ENCODE results near the gene TGFA. TPM values are rescaled to one million over a fixed set of nuclear protein-coding genes. Genes with fewer than 3 reads are reported as not detected.

TGFA gene
- total RNA-seq, 1 experiment from 2014 or later: 2.5 TPM

- TF ChIP-seq ELF4 (CRISPR knock-in tag; IDR thresholded peaks at IDR 0.05; ENCODE audit: low read depth) (no peak), RELA (CRISPR knock-in tag; IDR thresholded peaks at IDR 0.05; ENCODE audit: borderline replicate concordance) (no peak)
Observed at GRCh38 chr2:70515938-70516337, 37.7 kb downstream of the TGFA start (continued).

- Mint-ChIP-seq H3K9me3 (no peaks in the 10 kb centered on the region), H3K36me3 (no peaks in the 10 kb centered on the region), H3K4me1 (peaks cover 5% of the 10 kb centered on the region), H3K4me3 (no peak overlapping the region), H3K27ac (no peak overlapping the region), H3K27me3 (ENCODE audit: low read depth) (peaks cover 2% of the 10 kb centered on the region; the same call in 1 of the 2 replicates)
- TF ChIP-seq SMAD3 (CRISPR knock-in tag; IDR thresholded peaks at IDR 0.05; ENCODE audit: borderline replicate concordance): no peak
- no peak for TF ChIP-seq NFATC4 (CRISPR knock-in tag; IDR thresholded peaks at IDR 0.05)
- no peak for TF ChIP-seq ZNF138 (CRISPR knock-in tag; conservative IDR thresholded peaks at IDR 0.05)
- TF ChIP-seq ZNF317 (CRISPR knock-in tag; IDR thresholded peaks at IDR 0.05; ENCODE audit: borderline replicate concordance, low read depth): no peak
- no peak for TF ChIP-seq ZNF423 (CRISPR knock-in tag; IDR thresholded peaks at IDR 0.05)
- TF ChIP-seq, protein P1, sequence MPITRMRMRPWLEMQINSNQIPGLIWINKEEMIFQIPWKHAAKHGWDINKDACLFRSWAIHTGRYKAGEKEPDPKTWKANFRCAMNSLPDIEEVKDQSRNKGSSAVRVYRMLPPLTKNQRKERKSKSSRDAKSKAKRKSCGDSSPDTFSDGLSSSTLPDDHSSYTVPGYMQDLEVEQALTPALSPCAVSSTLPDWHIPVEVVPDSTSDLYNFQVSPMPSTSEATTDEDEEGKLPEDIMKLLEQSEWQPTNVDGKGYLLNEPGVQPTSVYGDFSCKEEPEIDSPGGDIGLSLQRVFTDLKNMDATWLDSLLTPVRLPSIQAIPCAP (CRISPR knock-in tag; IDR thresholded peaks at IDR 0.05): no peak
- TF ChIP-seq, protein P2, sequence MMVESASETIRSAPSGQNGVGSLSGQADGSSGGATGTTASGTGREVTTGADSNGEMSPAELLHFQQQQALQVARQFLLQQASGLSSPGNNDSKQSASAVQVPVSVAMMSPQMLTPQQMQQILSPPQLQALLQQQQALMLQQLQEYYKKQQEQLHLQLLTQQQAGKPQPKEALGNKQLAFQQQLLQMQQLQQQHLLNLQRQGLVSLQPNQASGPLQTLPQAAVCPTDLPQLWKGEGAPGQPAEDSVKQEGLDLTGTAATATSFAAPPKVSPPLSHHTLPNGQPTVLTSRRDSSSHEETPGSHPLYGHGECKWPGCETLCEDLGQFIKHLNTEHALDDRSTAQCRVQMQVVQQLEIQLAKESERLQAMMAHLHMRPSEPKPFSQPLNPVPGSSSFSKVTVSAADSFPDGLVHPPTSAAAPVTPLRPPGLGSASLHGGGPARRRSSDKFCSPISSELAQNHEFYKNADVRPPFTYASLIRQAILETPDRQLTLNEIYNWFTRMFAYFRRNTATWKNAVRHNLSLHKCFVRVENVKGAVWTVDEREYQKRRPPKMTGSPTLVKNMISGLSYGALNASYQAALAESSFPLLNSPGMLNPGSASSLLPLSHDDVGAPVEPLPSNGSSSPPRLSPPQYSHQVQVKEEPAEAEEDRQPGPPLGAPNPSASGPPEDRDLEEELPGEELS (CRISPR knock-in tag; IDR thresholded peaks at IDR 0.05): no peak
- no peak for TF ChIP-seq NFYB (CRISPR knock-in tag; conservative IDR thresholded peaks at IDR 0.05; ENCODE audit: low read depth)
- no peak for TF ChIP-seq ATF1 (CRISPR knock-in tag; IDR thresholded peaks at IDR 0.05)
- TF ChIP-seq ATF6 (CRISPR knock-in tag; IDR thresholded peaks at IDR 0.05): no peak
- no peak for TF ChIP-seq TP53 (CRISPR knock-in tag; IDR thresholded peaks at IDR 0.05)
- DNase-seq (ENCODE audit: low spot score): no peak
- ChIA-PET POLR2A (no interaction called here), CTCF (interaction anchor here (1.1 kb wide), 1 partner anchor 129 kb away, joined by 5 read pairs; no protein-coding TSS in a partner anchor)
- ATAC-seq: no peak; the same call in 1 of the 2 replicates
Observed at GRCh38 chr2:70514612-70515055, 39.0 kb downstream of the TGFA start.

DNA sequence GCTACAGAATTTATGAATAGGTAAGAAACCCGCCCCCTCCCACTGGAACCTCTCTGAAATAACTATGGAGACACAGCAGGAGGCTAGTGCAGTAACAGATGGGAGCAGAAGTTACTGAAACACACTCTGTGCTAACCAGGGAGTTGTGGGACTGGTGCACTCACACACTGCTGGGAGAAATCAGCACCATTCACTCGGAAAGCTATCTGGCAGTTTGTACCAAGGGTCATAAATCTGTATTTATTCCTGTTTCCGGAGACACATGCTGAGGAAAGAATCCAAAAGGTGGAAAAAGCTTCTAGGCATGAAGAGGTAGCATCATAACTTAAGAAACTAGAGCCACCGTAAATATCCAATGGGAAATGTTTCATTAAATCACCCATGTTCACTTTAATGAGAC is 39.9 kb downstream of the TGFA start:
- ChIA-PET CTCF (interaction anchor here (1.1 kb wide), 1 partner anchor 128 kb away, joined by 5 read pairs; no protein-coding TSS in a partner anchor), POLR2A (no interaction called here)
- Mint-ChIP-seq H3K36me3 (no peaks in the 10 kb centered on the region), H3K27ac (no peak overlapping the region), H3K4me1 (peaks cover 13% of the 10 kb centered on the region), H3K27me3 (ENCODE audit: low read depth) (peaks cover 5% of the 10 kb centered on the region; the same call in 1 of the 2 replicates), H3K9me3 (no peaks in the 10 kb centered on the region), H3K4me3 (no peak overlapping the region)
- TF ChIP-seq ATF3 (CRISPR knock-in tag; conservative IDR thresholded peaks at IDR 0.05) (no peak), E2F5 (CRISPR knock-in tag; IDR thresholded peaks at IDR 0.05) (no peak), HMGA2 (CRISPR knock-in tag; IDR thresholded peaks at IDR 0.05) (no peak), TEAD4 (CRISPR knock-in tag; IDR thresholded peaks at IDR 0.05) (no peak), ZNF423 (CRISPR knock-in tag; IDR thresholded peaks at IDR 0.05) (no peak), ATF6 (CRISPR knock-in tag; IDR thresholded peaks at IDR 0.05) (no peak), MXD4 (CRISPR knock-in tag; IDR thresholded peaks at IDR 0.05; ENCODE audit: borderline replicate concordance) (no peak), GTF2I (CRISPR knock-in tag; conservative IDR thresholded peaks at IDR 0.05) (no peak)
- TF ChIP-seq, protein P3, sequence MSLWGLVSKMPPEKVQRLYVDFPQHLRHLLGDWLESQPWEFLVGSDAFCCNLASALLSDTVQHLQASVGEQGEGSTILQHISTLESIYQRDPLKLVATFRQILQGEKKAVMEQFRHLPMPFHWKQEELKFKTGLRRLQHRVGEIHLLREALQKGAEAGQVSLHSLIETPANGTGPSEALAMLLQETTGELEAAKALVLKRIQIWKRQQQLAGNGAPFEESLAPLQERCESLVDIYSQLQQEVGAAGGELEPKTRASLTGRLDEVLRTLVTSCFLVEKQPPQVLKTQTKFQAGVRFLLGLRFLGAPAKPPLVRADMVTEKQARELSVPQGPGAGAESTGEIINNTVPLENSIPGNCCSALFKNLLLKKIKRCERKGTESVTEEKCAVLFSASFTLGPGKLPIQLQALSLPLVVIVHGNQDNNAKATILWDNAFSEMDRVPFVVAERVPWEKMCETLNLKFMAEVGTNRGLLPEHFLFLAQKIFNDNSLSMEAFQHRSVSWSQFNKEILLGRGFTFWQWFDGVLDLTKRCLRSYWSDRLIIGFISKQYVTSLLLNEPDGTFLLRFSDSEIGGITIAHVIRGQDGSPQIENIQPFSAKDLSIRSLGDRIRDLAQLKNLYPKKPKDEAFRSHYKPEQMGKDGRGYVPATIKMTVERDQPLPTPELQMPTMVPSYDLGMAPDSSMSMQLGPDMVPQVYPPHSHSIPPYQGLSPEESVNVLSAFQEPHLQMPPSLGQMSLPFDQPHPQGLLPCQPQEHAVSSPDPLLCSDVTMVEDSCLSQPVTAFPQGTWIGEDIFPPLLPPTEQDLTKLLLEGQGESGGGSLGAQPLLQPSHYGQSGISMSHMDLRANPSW (CRISPR knock-in tag; conservative IDR thresholded peaks at IDR 0.05; ENCODE audit: low read depth): no peak
- TF ChIP-seq, protein P4, sequence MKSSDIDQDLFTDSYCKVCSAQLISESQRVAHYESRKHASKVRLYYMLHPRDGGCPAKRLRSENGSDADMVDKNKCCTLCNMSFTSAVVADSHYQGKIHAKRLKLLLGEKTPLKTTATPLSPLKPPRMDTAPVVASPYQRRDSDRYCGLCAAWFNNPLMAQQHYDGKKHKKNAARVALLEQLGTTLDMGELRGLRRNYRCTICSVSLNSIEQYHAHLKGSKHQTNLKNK (CRISPR knock-in tag; IDR thresholded peaks at IDR 0.05): no peak
- ATAC-seq (no peak), DNase-seq (ENCODE audit: low spot score) (no peak)

Measured in WTC11 (cell line).